GM18909 (cell line): ENCODE measurements around the gene XPO1.
"Not testable (repeated sequence)": the region's sequence is repeated elsewhere in the genome, so short reads cannot be mapped to it uniquely, and the experiment has no call there.

Experiments used
- ATAC-seq: cut with Tn5 transposase; IDR thresholded peaks from one replicate; pipeline ENCODE4 v1.9.1; 2021; ENCODE audit warnings: mild to moderate bottlenecking; ENCODE audit not compliant: unreplicated experiment, poor library complexity

The XPO1 gene

GRCh38 chr2:61538200-61538919 is at the start of gene XPO1:
TSS of gene XPO1 (minus strand) at chr2:61538356. CDS start at chr2:61533897, 4,459 bp downstream.
- peak; percentile 88 for ATAC-seq

- not testable (repeated sequence) for ATAC-seq
Measured at GRCh38 chr2:61586928-61587327, 48.8 kb upstream of the XPO1 start.

GRCh38 chr2:61585383-61585782 is 47.2 kb upstream of the XPO1 start:
- no peak for ATAC-seq

- ATAC-seq = not testable (repeated sequence)
Measured at GRCh38 chr2:61584368-61584767, 46.2 kb upstream of the XPO1 start.

- ATAC-seq = no peak
Measured at GRCh38 chr2:61582165-61582564, 44.0 kb upstream of the XPO1 start.

- ATAC-seq = no peak
Measured at GRCh38 chr2:61581716-61582115, 43.6 kb upstream of the XPO1 start.

GRCh38 chr2:61575447-61575859 is 37.3 kb upstream of the XPO1 start:
- no peak for ATAC-seq

GRCh38 chr2:61566566-61566965 is 28.4 kb upstream of the XPO1 start:
- ATAC-seq = no peak

GRCh38 chr2:61562615-61563014 is 24.5 kb upstream of the XPO1 start:
- ATAC-seq = no peak

- ATAC-seq = no peak
Measured at GRCh38 chr2:61558160-61558559, 20.0 kb upstream of the XPO1 start.

- no peak for ATAC-seq
Measured at GRCh38 chr2:61557381-61557780, 19.2 kb upstream of the XPO1 start.

GRCh38 chr2:61554604-61555003 is 16.4 kb upstream of the XPO1 start:
- ATAC-seq = no peak

- no peak for ATAC-seq
Measured at GRCh38 chr2:61550375-61551209, 12.4 kb upstream of the XPO1 start.

- no peak for ATAC-seq
Measured at GRCh38 chr2:61549546-61549945, 11.4 kb upstream of the XPO1 start.

GRCh38 chr2:61543062-61543461 is 4.9 kb upstream of the XPO1 start:
- ATAC-seq = no peak

GRCh38 chr2:61540167-61540566 is 2.0 kb upstream of the XPO1 start:
- not testable (repeated sequence) for ATAC-seq

GRCh38 chr2:61538920-61539520 is 864 bp upstream of the XPO1 start:
- ATAC-seq = peak; percentile 1

GRCh38 chr2:61537950-61538199 is 281 bp downstream of the XPO1 start:
- no peak for ATAC-seq

- no peak for ATAC-seq
Measured at GRCh38 chr2:61537277-61537949, 743 bp downstream of the XPO1 start.

GRCh38 chr2:61536572-61537276 is 1.4 kb downstream of the XPO1 start:
- peak; percentile 64 for ATAC-seq
